Iris pigment epithelial cell (primary cell): ENCODE results near the gene FAM53B.
A peak's percentile ranks its signal among the peaks of the same experiment; 100 is the strongest.

Source experiments
- DNase-seq: peaks from one replicate; pipeline ENCODE4 v3.0.0-alpha.2; 2011; ENCODE audit warnings: low read depth

Gene FAM53B

GRCh38 chr10:124677749-124678556, 66.2 kb downstream of the FAM53B start:
- DNase-seq, result no peak

DNA sequence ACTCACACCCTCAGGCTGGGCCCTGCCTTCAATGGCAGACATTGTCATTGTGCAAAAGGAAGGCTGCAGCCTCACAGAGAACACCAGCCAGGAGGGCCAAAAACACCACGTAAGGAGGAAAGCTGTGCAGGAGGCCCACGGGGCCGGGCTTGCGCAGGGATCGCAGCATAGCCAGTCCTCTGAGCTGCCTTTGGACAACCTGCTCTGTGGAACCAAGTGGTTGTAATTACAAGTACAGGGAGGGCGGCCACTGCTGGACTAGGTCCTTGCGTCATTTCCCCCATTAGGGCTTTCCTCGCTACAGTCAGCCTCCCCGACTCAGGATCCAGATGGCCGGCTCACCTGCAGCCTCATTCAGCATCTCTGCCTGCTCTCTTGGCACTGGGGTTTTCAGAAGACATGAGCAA, 66.9 kb downstream of the FAM53B start:
- DNase-seq, result no peak

GRCh38 chr10:124676416-124677062, 67.6 kb downstream of the FAM53B start:
- DNase-seq, result no peak

- DNase-seq, result no peak
These were observed 68.4 kb downstream of the FAM53B start for GRCh38 chr10:124675824-124676223.

DNA sequence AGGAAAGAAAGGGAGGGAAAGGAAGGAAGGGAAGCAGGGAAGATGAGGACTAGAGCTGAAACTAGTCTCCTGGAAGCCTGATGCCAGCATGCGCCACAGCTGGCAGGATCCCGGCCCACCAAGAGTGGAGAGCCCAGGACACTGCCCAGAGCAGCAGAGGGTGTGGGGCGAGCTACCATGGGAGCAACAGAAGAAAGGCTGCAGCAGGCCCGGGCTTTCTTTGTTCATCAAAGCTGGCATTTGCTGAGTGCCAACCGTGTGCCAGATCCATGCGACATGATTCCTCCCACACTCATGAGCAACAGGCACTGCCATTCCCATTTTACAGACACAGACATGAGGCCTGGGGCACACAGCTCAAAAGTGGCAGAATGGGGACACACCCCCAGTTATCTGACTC, 68.9 kb downstream of the FAM53B start:
- DNase-seq, result no peak

DNA sequence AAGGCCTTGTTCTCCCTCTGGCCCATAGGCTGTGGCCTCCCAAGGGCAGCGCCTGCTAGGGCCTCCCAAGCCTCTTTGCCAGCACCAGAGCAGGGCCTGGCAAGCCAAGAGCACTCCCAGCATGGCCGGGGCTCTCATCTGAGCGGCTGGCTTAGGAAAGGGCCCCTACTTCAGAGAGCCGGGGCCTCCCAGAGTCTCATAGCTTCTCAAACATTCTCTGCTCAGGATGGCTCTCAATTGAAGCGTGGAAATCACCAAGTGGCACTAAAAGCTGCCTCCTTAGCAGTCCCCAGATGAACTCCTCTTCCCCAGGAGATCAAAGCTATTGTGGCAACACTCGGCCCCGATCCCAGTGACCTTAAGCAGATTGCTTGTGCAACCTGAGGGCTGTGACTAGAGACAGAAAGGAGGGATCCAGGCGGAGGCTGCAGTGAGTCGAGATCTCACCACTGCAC, 69.4 kb downstream of the FAM53B start:
- DNase-seq, result peak; percentile 23

GRCh38 chr10:124672181-124672638, 72.0 kb downstream of the FAM53B start:
- no peak for DNase-seq

DNA sequence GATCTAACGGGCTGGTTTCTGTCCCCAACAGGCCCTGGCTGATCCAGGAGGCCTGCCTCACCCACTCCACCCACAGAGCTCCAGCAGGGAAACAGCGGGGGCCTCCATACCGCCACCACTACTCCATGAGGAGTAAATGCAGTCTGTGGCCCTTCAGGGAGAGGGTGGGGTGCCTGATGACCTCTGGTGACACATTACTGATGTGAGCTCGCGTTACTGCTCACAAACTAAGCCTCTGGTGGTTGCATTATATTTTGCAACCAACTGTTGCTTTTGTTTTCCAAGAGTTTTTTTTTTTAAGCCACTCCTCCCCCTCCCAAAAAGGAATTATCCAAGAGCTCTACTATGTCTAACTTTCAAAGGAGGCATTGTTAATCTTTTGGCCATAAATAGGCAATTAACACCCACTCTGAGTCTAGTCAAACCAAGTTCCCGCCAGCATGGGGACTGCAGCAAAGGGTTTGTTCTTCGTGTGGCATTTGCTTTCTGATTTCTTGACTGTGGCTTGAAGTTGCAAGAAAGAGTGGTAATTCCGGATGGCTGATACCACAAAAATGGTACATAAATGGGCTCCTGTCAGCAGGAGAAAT, 72.6 kb downstream of the FAM53B start:
- peak; percentile 25 for DNase-seq

- no peak for DNase-seq
These were observed 73.3 kb downstream of the FAM53B start for GRCh38 chr10:124670849-124671248.

DNA sequence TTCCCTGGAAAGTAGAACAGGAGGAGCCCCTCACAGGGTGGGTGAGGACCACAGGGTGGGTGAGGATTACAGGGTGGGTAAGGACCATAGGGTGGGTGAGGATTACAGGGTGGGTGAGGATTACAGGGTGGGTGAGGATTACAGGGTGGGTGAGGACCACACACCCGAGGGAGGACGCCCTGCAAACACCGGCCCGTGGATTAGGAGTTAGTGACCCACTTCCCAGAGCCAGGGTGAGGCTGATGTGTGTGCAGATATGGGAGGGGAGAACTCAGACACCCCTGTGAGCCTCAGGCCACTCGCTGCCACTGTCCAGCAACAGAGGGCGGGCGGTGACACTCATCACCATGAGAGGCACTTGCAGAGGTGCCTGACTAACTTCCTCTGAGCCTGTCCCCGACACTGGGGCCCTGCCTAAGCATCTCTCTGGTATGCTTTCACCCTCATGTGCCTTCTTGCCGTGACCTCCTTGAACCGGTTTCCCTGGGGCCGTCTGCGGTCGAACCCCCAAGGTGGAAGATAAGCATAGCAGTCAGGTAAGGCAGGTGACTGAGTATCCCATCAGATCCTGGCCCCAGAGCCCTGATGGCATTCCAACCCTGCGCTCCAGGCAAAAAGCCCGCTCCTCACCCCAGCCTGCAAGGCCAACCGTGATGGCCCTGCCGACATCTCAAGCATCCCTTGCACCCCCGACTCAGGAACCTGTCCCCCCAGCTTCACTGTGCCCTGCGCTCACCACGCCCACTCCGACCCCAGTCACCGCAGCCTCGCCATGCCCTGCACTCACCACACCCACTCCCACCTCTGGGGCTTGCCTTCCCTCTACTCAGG, 74.1 kb downstream of the FAM53B start:
- DNase-seq, result no peak

DNA sequence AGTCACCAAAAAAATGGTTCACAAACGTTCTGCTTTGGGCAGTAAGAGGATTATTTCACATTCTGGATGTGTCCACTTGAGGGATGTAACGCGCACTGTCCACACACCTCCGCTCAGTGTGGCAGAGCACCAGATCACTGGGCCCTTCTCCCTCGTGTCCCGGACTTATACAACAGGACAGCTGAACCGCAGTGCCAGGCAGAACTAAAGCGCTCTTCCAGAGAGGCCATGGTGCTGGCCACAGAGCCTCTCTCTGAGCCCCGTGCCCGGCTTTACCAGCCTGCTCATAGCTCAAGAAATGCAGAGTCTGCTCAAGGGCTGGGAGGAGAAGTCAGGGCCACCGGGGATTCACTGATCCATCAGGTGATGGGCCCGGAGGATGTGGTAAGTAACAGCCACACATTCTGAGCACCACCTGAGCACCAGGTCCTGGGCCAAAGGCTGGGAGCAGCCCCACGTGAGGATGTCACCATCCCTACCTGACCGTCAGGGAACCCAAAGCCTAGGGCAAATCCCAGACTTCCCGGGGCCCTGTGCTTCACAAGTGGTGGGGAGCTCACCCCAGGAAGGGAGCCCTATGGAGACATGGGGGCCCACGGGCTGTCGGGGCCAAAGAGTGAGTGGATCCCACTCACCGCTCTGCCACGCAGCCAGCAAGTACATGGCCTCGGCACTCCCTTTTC, 74.9 kb downstream of the FAM53B start:
- DNase-seq, result no peak

- no peak for DNase-seq
These were observed 75.6 kb downstream of the FAM53B start for GRCh38 chr10:124668517-124669051.

- no peak for DNase-seq
These were observed 76.5 kb downstream of the FAM53B start for GRCh38 chr10:124667425-124668345.

DNA sequence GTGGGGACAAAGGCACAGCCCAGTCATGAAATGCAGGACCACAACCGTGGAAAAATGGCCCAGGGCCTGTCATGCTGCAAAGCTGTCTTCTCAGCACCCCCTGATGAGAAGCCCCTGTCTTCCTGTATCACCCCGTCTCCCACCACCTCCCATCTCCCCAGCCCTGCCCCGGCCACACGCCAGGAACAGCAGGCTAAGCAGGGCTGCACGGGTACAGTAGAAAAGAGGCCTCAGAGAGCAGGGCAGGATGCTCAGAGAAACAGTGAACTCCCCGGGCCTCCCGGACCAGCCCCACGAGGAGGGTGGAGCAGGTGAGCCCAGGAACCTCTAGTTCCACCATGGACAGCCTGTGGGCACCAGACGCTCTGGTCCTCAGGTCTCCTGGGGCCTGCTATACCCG, 77.7 kb downstream of the FAM53B start:
- no peak for DNase-seq

DNA sequence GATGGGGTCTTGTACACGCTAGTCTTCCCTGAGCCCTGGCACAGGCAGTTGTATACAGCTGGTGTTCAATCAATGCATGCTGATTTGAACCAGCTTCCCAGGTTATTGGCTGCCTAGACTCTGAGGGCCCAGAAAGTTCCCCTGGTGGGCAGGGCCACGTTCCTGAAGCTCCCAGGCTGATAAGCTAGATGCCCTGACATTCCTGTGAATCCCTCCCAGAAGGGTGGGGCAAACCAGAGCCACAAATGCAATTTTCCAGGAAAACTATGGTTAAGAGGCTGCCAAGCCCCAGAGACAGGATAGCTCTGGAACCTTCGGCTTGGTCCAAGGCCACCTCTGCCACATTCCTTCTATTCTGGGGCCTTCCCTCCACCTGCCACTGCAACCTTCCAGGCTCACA, 78.2 kb downstream of the FAM53B start:
- no peak for DNase-seq

GRCh38 chr10:124665558-124665957, 78.6 kb downstream of the FAM53B start:
- peak; percentile 52 for DNase-seq

GRCh38 chr10:124665091-124665490, 79.1 kb downstream of the FAM53B start:
- DNase-seq, result no peak

- no peak for DNase-seq
These were observed 80.3 kb downstream of the FAM53B start for GRCh38 chr10:124663766-124664360.

GRCh38 chr10:124663228-124663627, 81.0 kb downstream of the FAM53B start:
- DNase-seq, result no peak
